Keratinocyte (primary cell): Measurements from ENCODE around the gene C1QTNF12.

Experiments used
- EZH2 ChIP-seq: IDR thresholded peaks from one replicate; pipeline ENCODE4 v1.6.1; 2012; ENCODE audit warnings: inconsistent platforms, mild to moderate bottlenecking, low read length, moderate library complexity
- TF ChIP-seq, protein P1 (sequence below), 3 experiments: IDR thresholded peaks in 1 of 3; conservative IDR thresholded peaks in 1 of 3; optimal IDR thresholded peaks in 1 of 3; 2 replicates in 2 of 3; 3 replicates in 1 of 3; pipeline versions ENCODE3 to v1.5.1; 2011; ENCODE audit warnings: low read length in 3 of 3, mild to moderate bottlenecking in 3 of 3, moderate library complexity in 2 of 3, control low read depth in 1 of 3, inconsistent platforms in 1 of 3; ENCODE audit not compliant: insufficient read depth in 2 of 3; ENCODE audit errors: extremely low read depth in 1 of 3

DNA sequence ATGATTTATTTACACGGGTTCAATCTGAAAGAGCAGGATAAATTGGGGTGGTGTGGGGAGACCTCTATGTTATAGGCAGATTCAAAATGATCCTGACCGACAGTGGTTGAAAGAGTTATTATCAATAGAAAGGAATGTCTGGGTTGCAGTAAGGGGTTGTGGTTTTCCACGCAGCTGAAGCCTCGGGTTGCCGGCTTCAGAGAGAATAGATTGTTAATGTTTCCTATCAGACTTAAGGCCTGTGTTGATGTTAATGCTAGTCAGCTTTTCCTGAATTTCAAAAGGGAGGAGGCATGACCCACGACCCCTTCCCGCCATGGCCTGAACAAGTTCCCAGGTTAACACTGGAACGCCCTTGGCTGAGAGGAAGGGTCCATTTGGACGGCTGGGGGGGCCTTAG lies 29.3 kb upstream of the C1QTNF12 start:
- no peak for TF ChIP-seq EZH2
- TF ChIP-seq, protein P1, sequence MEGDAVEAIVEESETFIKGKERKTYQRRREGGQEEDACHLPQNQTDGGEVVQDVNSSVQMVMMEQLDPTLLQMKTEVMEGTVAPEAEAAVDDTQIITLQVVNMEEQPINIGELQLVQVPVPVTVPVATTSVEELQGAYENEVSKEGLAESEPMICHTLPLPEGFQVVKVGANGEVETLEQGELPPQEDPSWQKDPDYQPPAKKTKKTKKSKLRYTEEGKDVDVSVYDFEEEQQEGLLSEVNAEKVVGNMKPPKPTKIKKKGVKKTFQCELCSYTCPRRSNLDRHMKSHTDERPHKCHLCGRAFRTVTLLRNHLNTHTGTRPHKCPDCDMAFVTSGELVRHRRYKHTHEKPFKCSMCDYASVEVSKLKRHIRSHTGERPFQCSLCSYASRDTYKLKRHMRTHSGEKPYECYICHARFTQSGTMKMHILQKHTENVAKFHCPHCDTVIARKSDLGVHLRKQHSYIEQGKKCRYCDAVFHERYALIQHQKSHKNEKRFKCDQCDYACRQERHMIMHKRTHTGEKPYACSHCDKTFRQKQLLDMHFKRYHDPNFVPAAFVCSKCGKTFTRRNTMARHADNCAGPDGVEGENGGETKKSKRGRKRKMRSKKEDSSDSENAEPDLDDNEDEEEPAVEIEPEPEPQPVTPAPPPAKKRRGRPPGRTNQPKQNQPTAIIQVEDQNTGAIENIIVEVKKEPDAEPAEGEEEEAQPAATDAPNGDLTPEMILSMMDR (optimal IDR thresholded peaks at IDR 0.05 in 1 of 3, IDR thresholded peaks at IDR 0.05 in 1 of 3, conservative IDR thresholded peaks at IDR 0.05 in 1 of 3; ENCODE audit: extremely low read depth in 1 of 3, insufficient read depth in 2 of 3, low read length in 3 of 3), result no peak
